ENCODE measurements around the gene RAB6C.
A peak's percentile ranks its signal among the peaks of the same experiment; 100 is the strongest.
"Not testable (repeated sequence)": the region's sequence is repeated elsewhere in the genome, so short reads cannot be mapped to it uniquely, and the experiment has no call there.

Gene RAB6C

GRCh38 chr2:129993151-129993550 is 13.7 kb downstream of the RAB6C start:
- not testable (repeated sequence) for DNase-seq (ENCODE audit: low read depth, low spot score)

GRCh38 chr2:129996657-129997237 is 17.3 kb downstream of the RAB6C start:
- DNase-seq (ENCODE audit: low read depth, low spot score), result not testable (repeated sequence)

GRCh38 chr2:129998771-129999170 is 19.3 kb downstream of the RAB6C start:
- not testable (repeated sequence) for DNase-seq (ENCODE audit: low read depth, low spot score)

GRCh38 chr2:130005862-130006261 is 26.4 kb downstream of the RAB6C start:
- peak; percentile 3 for DNase-seq (ENCODE audit: low read depth, low spot score)

- not testable (repeated sequence) for DNase-seq (ENCODE audit: low read depth, low spot score)
Observed at GRCh38 chr2:130016701-130017100, 37.2 kb downstream of the RAB6C start.

- DNase-seq (ENCODE audit: low read depth, low spot score), result no peak
Observed at GRCh38 chr2:130019402-130019801, 39.9 kb downstream of the RAB6C start.

- not testable (repeated sequence) for DNase-seq (ENCODE audit: low read depth, low spot score)
Observed at GRCh38 chr2:130020069-130020468, 40.6 kb downstream of the RAB6C start.

GRCh38 chr2:130025931-130026330 is 46.5 kb downstream of the RAB6C start:
- DNase-seq (ENCODE audit: low read depth, low spot score), result not testable (repeated sequence)
